Measurements from ENCODE around the gene RBP7.
"Not testable (repeated sequence)": the region's sequence is repeated elsewhere in the genome, so short reads cannot be mapped to it uniquely, and the experiment has no call there.

The RBP7 gene

GRCh38 chr1:9990944-9991343 is 6.1 kb upstream of the RBP7 start:
- TF ChIP-seq CTCF (IDR thresholded peaks at IDR 0.05; ENCODE audit: extremely low read depth, missing control alignments) = no peak
- no peak for DNase-seq (ENCODE audit: low spot score)

GRCh38 chr1:9992910-9993309 is 4.1 kb upstream of the RBP7 start:
- TF ChIP-seq CTCF (IDR thresholded peaks at IDR 0.05; ENCODE audit: extremely low read depth, missing control alignments) = no peak

GRCh38 chr1:9993561-9994075 is 3.4 kb upstream of the RBP7 start:
- no peak for DNase-seq (ENCODE audit: low spot score)
- TF ChIP-seq CTCF (IDR thresholded peaks at IDR 0.05; ENCODE audit: extremely low read depth, missing control alignments) = no peak

More at GRCh38 chr1:9992910-9993309, 4.1 kb upstream of the RBP7 start:
- DNase-seq (ENCODE audit: low spot score) = no peak

GRCh38 chr1:10001016-10001665 is 4.1 kb downstream of the RBP7 start:
- TF ChIP-seq CTCF (IDR thresholded peaks at IDR 0.05; ENCODE audit: extremely low read depth, missing control alignments) = no peak
- no peak for DNase-seq (ENCODE audit: low spot score)

- not testable (repeated sequence) for DNase-seq (ENCODE audit: low spot score)
Measured at GRCh38 chr1:10005248-10005647, 8.2 kb downstream of the RBP7 start.

- no peak for TF ChIP-seq CTCF (IDR thresholded peaks at IDR 0.05; ENCODE audit: extremely low read depth, missing control alignments)
- no peak for DNase-seq (ENCODE audit: low spot score)
Measured at GRCh38 chr1:10007169-10007568, 10.1 kb downstream of the RBP7 start.

- no peak for TF ChIP-seq CTCF (IDR thresholded peaks at IDR 0.05; ENCODE audit: extremely low read depth, missing control alignments)
- DNase-seq (ENCODE audit: low spot score) = no peak
Measured at GRCh38 chr1:10014016-10014415, 17.0 kb downstream of the RBP7 start.

- no peak for TF ChIP-seq CTCF (IDR thresholded peaks at IDR 0.05; ENCODE audit: extremely low read depth, missing control alignments)
- no peak for DNase-seq (ENCODE audit: low spot score)
Measured at GRCh38 chr1:10019561-10019960, 22.5 kb downstream of the RBP7 start.

Measured in GM20000 (cell line).